Osteoblast (primary cell): ENCODE measurements around the gene INTS7. TPM values are rescaled to one million over a fixed set of nuclear protein-coding genes. Genes with fewer than 3 reads are reported as not detected.

Experiments
- DNase-seq: peaks from one replicate; pipeline ENCODE4 v3.0.0; 2011; ENCODE audit warnings: low spot score, mixed read lengths; ENCODE audit not compliant: insufficient read length; ENCODE audit errors: missing footprints
- H2AFZ ChIP-seq: 2 replicates; pipeline ENCODE4 v1.6.0; 2011; ENCODE audit warnings: mild to moderate bottlenecking, low read length
- H3K27ac ChIP-seq: 2 replicates; pipeline ENCODE4 v1.5.1; 2011; ENCODE audit warnings: mild to moderate bottlenecking, low read depth, low read length, moderate library complexity
- H3K27me3 ChIP-seq: 2 replicates; pipeline ENCODE4 v1.6.0; 2012; ENCODE audit warnings: mild to moderate bottlenecking, control low read depth, inconsistent platforms, low read length, moderate library complexity; ENCODE audit not compliant: insufficient read depth
- H3K36me3 ChIP-seq: 2 replicates; pipeline ENCODE4 v1.5.1; 2011; ENCODE audit warnings: mild to moderate bottlenecking, low read length, control low read depth, moderate library complexity; ENCODE audit not compliant: insufficient read depth
- H3K4me1 ChIP-seq: 2 replicates; pipeline ENCODE4 v1.5.1; 2011; ENCODE audit warnings: mild to moderate bottlenecking, low read length, control low read depth, moderate library complexity; ENCODE audit not compliant: insufficient read depth
- H3K4me2 ChIP-seq: 2 replicates; pipeline ENCODE4 v1.6.0; 2011; ENCODE audit warnings: mild to moderate bottlenecking, low read length; ENCODE audit not compliant: insufficient read depth
- H3K4me3 ChIP-seq: fragments of 200-600 bp; sonication (generic); 3 replicates; pipeline ENCODE4 v1.5.1; 2012; ENCODE audit warnings: mild to moderate bottlenecking, low read length, inconsistent platforms; ENCODE audit not compliant: insufficient read depth
- H3K79me2 ChIP-seq: 2 replicates; pipeline ENCODE4 v1.6.0; 2012; ENCODE audit warnings: mild to moderate bottlenecking, low read length, control low read depth, inconsistent platforms; ENCODE audit not compliant: insufficient read depth
- H3K9me3 ChIP-seq: 2 replicates; pipeline ENCODE4 v1.5.1; 2011; ENCODE audit warnings: low read depth, low read length, control low read depth
- H4K20me1 ChIP-seq: 2 replicates; pipeline ENCODE4 v1.6.0; 2012; ENCODE audit warnings: mild to moderate bottlenecking, low read length, control low read depth; ENCODE audit not compliant: insufficient read depth
- CTCF ChIP-seq: IDR thresholded peaks from 2 replicates; pipeline ENCODE4 v1.5.1; 2011; ENCODE audit warnings: mild to moderate bottlenecking, low read depth, low read length, moderate library complexity; ENCODE audit errors: extremely low read depth
- total RNA-seq: library from RNA; depleted of rRNA; stranded (reverse); fragments of >200 nt; gene quantifications from 2 replicates; pipeline ENCODE4 v1.2.3, GENCODE V29; 2012

INTS7 gene
- total RNA-seq, 1 donor = 20.3 TPM

GRCh38 chr1:211975152-211975941, 60.0 kb downstream of the INTS7 start:
- Histone ChIP-seq H3K27ac (peak overlapping the region; percentile 15), H4K20me1 (no peaks in the 10 kb centered on the region), H3K9me3 (no peaks in the 10 kb centered on the region), H3K4me3 (peak overlapping the region; percentile 17), H3K4me1 (peaks cover 14% of the 10 kb centered on the region), H3K36me3 (no peaks in the 10 kb centered on the region), H3K27me3 (no peaks in the 10 kb centered on the region), H2AFZ (no peak overlapping the region), H3K79me2 (no peaks in the 10 kb centered on the region), H3K4me2 (peak overlapping the region; percentile 62)
- no peak for TF ChIP-seq CTCF
- DNase-seq = peak; percentile 48

GRCh38 chr1:211973541-211973940, 61.8 kb downstream of the INTS7 start:
- DNase-seq = no peak
- Histone ChIP-seq H3K4me1 (peaks cover 14% of the 10 kb centered on the region), H3K4me3 (no peak overlapping the region), H3K9me3 (no peaks in the 10 kb centered on the region), H3K4me2 (no peak overlapping the region), H3K27me3 (no peaks in the 10 kb centered on the region), H3K79me2 (no peaks in the 10 kb centered on the region), H2AFZ (no peak overlapping the region), H4K20me1 (no peaks in the 10 kb centered on the region), H3K27ac (no peak overlapping the region), H3K36me3 (no peaks in the 10 kb centered on the region)
- no peak for TF ChIP-seq CTCF

- Histone ChIP-seq H3K36me3 (peaks cover 12% of the 10 kb centered on the region), H3K9me3 (no peaks in the 10 kb centered on the region), H4K20me1 (no peaks in the 10 kb centered on the region), H2AFZ (no peak overlapping the region), H3K27ac (no peak overlapping the region), H3K27me3 (no peaks in the 10 kb centered on the region), H3K4me2 (no peak overlapping the region), H3K79me2 (no peaks in the 10 kb centered on the region), H3K4me1 (no peaks in the 10 kb centered on the region), H3K4me3 (no peak overlapping the region)
- TF ChIP-seq CTCF = no peak
- DNase-seq = no peak
Observed at GRCh38 chr1:211968200-211968834, 67.0 kb downstream of the INTS7 start.

- Histone ChIP-seq H3K4me2 (no peak overlapping the region), H3K36me3 (peaks cover 12% of the 10 kb centered on the region), H3K79me2 (no peaks in the 10 kb centered on the region), H3K4me3 (no peak overlapping the region), H2AFZ (no peak overlapping the region), H3K27me3 (no peaks in the 10 kb centered on the region), H3K4me1 (no peaks in the 10 kb centered on the region), H4K20me1 (no peaks in the 10 kb centered on the region), H3K9me3 (no peaks in the 10 kb centered on the region), H3K27ac (no peak overlapping the region)
- no peak for TF ChIP-seq CTCF
- DNase-seq = peak; percentile 23
Observed at GRCh38 chr1:211967704-211968103, 67.7 kb downstream of the INTS7 start.
